NCI-H2107 treated with DMSO at 0.1 percent for 48 hours (cell line): ENCODE results near the gene MSANTD2.
A peak's percentile ranks its signal among the peaks of the same experiment; 100 is the strongest.

Experiments used
- DNase-seq: peaks from one replicate; lab custom pipeline; 2025; ENCODE audit not compliant: unreplicated experiment; lab: John Stamatoyannopoulos, UW

The MSANTD2 gene

GRCh38 chr11:124754710-124755109 is 45.5 kb downstream of the MSANTD2 start:
- DNase-seq: no peak

GRCh38 chr11:124754309-124754708 is 45.9 kb downstream of the MSANTD2 start:
- DNase-seq: no peak

GRCh38 chr11:124753624-124754023 is 46.6 kb downstream of the MSANTD2 start:
- no peak for DNase-seq

GRCh38 chr11:124753205-124753604 is 47.0 kb downstream of the MSANTD2 start:
- no peak for DNase-seq

GRCh38 chr11:124752471-124753102 is 47.6 kb downstream of the MSANTD2 start:
- no peak for DNase-seq

GRCh38 chr11:124751741-124752470 is 48.3 kb downstream of the MSANTD2 start, which contains the start of gene VSIG2:
Gene VSIG2 (minus strand): TSS chr11:124752255. CDS start chr11:124752137, 118 bp downstream.
- no peak for DNase-seq

- DNase-seq: no peak
Observed at GRCh38 chr11:124751391-124751740, 48.8 kb downstream of the MSANTD2 start.

GRCh38 chr11:124749912-124750311 is 50.3 kb downstream of the MSANTD2 start:
- DNase-seq: no peak

- no peak for DNase-seq
Observed at GRCh38 chr11:124748481-124749343, 51.5 kb downstream of the MSANTD2 start.

- DNase-seq: no peak
Observed at GRCh38 chr11:124748100-124748418, 52.1 kb downstream of the MSANTD2 start.

GRCh38 chr11:124747406-124748099 is 52.7 kb downstream of the MSANTD2 start:
- no peak for DNase-seq

GRCh38 chr11:124746621-124747243 is 53.5 kb downstream of the MSANTD2 start:
- no peak for DNase-seq

GRCh38 chr11:124745835-124746620 is 54.2 kb downstream of the MSANTD2 start:
- DNase-seq: no peak

GRCh38 chr11:124745270-124745834 is 54.9 kb downstream of the MSANTD2 start:
- no peak for DNase-seq

GRCh38 chr11:124743050-124743449 is 57.2 kb downstream of the MSANTD2 start:
- no peak for DNase-seq

- no peak for DNase-seq
Observed at GRCh38 chr11:124742555-124742954, 57.7 kb downstream of the MSANTD2 start.

GRCh38 chr11:124740277-124740882 is 59.8 kb downstream of the MSANTD2 start:
- DNase-seq: no peak

GRCh38 chr11:124739479-124740276 is 60.5 kb downstream of the MSANTD2 start, which contains the start of gene NRGN:
Gene NRGN (plus strand): TSS chr11:124739942. CDS start chr11:124740085, 143 bp downstream.
- DNase-seq: peak; percentile 20
